ENCODE measurements around the gene GLDN.
"Not testable (repeated sequence)": the region's sequence is repeated elsewhere in the genome, so short reads cannot be mapped to it uniquely, and the experiment has no call there.

GLDN gene

DNA sequence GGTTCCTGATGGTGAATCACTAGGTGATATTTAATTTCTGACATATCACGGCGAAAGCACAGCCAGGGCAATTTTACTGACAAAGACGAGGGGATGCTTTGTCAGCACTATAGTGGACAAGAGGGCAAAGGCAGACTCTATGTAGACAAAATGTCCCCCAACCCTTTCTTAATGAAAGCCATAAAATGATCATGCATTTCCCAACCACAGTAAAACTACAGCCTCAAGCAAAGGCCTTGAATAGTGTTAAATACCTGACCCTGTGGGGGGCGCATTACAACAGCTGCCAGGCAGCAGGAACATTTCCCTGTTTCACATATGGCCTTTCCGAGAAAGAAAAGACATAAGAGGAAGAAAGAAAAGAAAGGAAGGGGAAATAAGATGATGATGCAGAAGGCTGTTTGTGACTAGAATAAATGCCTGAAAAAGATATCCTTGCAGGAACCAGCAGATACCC lies 49.5 kb downstream of the GLDN start:
- DNase-seq: no peak

DNA sequence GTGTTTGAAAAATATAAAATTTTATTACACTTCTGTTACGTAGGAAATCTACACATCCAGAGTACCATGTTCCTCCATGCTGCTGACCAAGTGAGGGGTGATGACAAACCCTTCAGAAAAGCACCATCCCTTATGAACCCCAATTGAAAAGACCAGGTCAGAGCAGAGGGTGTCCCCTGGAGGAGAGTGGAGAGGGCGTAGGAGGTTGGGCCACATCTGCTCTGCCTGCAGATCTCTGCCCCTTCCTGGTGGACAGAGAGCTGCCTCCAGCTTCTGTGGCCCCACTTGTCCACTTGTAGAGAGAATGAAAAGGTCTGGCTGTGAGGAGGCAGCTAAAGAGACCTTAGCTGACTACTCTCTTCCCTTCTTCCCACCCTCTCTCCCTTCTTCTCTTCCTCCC lies 55.5 kb downstream of the GLDN start:
- no peak for DNase-seq

- no peak for DNase-seq
These were observed 57.2 kb downstream of the GLDN start for GRCh38 chr15:51398626-51399025.

DNA sequence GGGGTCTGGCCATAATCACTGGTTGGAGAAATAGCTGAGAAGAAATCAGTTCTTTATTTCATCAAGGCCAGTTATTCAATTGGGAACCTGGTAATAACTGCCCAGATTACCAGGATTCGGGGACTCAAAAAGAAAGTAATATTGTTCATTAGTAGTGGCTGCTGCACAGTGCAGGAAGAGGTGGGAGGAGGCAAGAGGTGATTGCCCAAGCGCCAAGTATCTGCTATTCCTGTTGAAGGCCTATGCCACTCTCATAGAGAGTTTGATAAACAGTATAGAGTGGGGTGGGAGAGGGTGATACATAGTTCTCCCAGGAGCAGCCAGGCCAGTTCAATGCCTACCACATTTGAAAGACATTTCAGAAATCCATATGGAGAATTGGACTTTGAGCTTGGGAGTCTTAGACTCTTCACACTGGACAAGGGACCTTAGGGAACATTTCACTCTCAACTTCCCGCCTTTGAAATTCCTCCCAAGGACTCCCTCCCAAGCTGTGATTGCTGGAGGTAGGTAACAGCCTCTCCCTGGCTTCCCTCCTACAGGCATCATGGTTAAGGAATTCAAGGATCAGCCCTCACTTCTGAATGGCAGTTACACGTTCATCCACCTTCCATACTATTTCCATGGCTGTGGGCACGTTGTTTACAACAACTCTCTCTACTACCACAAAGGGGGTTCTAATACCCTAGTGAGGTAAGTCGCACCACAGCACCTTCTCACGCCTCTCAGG lies 59.8 kb downstream of the GLDN start:
- no peak for DNase-seq

GRCh38 chr15:51401872-51402517 lies 60.5 kb downstream of the GLDN start:
- DNase-seq: no peak

- no peak for DNase-seq
These were observed 61.8 kb downstream of the GLDN start for GRCh38 chr15:51403072-51403878.

- no peak for DNase-seq
These were observed 62.7 kb downstream of the GLDN start for GRCh38 chr15:51403946-51404695.

DNA sequence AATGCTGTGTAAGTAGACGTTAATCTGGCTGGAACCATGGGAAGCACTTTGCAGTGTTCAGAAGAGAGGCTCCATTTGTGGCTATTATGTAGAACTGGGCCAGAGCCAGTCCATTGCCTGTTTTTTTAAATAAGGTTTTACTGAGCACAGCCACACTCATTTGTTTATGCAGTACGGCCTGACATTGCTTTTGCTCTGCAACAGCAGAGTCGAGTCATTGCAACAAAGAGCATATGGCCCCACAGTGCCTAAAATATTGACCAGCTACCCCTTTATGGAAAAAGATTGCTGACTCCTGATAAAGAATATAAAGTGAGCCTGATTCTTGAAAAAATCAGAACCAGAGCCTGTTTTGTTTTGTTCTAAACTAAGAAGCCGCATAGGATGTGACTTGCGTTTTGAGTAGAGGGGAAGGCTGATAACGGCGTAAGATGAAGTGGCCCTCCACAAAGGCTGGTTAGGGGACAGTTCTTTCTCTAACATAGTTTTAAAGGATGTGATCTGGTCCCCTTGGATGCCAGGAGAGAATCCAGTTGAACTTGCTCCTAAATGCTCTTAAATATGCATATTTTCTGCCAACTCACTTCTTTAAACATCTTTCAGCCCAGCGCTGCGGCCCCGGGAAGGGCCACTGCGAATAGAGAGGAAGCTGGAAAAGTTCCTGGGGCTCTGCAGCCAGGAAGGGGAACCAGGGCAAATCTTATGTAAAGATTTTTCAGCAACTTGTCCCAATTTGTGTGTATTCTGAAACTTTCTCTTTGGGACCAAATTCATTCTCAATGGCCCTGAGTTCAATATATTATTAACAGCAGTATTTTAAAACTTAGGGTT lies 64.5 kb downstream of the GLDN start:
- DNase-seq: no peak

DNA sequence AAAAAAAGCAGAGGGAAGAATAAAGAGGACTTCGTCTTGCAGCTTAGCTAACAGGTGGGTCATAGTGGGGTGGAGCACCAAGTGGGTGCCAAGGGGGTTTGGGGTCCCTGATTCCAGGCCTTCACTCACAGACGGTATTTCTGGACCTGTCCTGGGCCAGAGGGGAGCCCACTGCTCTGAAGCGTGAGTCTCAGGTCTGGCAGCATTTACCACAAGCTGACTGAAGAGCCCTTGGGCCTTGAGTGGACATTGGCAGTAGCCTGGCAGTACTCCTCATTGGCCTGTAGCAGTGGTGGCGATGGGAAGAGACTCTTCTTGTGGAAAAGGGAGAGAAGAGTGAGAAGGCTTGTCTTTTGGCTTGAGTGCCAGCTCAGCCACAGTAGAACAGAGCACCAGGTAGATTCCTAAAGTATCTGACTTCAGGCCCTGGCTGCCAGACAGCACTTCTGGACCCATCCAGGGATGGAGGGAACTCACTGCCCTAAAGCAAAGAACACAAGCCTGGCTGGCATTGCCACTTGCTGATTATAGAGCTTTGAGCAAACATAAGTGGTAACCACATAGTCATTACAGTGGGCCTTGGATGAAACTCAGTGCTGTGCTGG lies 72.9 kb downstream of the GLDN start:
- DNase-seq: no peak

DNA sequence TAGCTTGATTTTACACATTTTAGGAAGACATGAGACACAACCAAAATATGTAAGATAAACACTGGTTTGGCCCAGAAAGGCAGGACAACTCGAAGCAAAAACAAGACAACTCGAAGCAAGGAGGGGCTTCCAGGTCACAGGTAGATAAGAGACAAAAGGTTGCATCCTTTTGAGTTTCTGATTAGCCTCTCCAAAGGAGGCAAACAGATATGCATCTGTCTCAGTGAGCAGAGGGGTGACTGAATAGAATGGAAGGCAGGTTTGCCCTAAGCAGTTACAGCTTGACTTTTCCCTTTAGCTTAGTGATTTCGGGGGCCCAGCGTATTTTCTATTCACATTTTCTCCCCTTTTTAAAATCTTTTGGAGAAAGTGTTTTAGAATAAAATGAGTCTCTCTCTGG lies 74.7 kb downstream of the GLDN start:
- no peak for DNase-seq

DNA sequence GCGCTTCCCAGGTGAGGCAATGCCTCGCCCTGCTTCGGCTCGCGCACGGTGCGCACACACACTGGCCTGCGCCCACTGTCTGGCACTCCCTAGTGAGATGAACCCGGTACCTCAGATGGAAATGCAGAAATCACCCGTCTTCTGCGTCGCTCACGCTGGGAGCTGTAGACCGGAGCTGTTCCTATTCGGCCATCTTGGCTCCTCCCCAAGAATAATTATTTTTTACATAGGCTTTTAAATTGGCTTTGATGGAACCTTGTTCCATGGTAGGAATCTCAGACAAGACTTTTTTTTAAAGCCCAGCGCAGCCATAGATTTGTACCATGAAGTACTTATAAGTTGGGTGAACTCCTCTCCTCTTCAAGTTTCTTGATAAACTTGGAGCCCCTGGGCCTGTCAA lies 81.6 kb downstream of the GLDN start:
- not testable (repeated sequence) for DNase-seq

- DNase-seq: no peak
These were observed 83.3 kb downstream of the GLDN start for GRCh38 chr15:51424780-51425179.

- DNase-seq: no peak
These were observed 84.1 kb downstream of the GLDN start for GRCh38 chr15:51425517-51426040.

DNA sequence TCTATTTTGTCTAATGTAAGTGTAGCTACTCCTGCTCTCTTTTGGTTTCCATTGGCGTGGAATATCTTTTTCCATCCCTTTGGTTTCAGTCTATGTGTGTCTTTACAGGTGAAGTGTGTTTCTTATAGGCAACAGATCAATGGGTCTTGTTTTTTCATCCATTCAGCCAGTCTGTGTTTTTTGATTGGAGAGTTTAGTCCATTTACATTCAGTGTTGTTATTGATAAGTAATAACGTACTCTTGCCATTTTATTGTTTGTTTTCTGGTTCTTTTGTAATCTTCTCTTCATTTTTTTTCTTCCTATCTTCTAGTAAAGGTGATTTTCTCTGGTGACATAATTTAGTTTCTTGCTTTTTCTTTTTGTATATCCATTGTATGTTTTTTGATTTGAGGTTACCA lies 97.1 kb downstream of the GLDN start:
- no peak for DNase-seq

GRCh38 chr15:51443282-51443914 lies 101.9 kb downstream of the GLDN start:
- no peak for DNase-seq

DNA sequence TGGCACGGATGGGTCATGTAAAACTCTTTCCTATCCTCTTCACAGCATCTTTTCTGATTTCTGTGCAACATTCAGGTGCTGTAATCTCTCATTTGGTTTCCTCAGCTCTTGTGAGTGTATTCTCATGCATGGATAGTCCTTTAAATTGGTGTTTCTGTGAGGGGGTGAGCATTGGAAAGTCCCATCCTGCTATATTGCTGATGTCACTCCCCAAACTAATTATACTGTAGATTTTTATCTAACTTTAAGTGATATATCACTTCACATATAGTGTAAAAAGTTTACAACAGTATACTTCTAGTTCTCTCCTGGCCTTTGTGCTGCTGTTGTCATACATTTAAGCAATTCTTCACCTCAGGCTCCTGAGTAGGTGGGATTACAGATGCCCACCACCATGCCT lies 102.7 kb downstream of the GLDN start:
- DNase-seq: no peak

- DNase-seq: no peak
These were observed 103.4 kb downstream of the GLDN start for GRCh38 chr15:51444807-51445206.

DNA sequence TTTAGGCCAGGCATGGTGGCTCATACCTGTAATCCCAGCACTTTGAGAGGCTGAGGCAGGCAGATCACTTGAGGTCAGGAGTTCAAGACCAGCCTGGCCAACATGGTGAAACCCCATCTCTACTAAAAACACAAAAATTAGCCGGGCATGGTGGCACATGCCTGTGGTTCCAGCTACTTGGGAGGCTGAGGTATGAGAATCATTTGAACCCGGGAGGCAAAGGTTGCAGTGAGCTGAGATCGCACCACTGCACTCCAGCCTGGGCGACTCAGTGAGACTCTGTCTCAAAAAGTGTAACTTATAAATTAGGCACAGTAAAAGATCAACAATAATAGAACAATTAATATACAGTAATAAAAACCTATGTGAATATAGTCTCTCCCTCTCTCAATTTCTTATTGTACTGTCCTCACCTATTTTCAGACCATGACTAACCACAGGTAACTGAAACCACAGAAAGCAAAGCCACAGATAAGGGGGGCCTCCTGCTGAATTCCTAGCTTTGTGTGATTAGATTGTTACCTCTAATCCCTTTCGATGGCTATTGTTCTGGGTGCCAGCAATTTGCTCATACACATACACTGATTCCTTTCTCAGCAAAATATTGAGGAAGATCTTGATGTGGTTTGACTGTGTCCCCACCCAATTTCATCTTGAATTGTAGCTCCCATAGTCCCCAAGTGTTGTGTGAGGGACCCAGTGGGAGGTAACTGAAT lies 104.7 kb downstream of the GLDN start:
- DNase-seq: not testable (repeated sequence)

DNA sequence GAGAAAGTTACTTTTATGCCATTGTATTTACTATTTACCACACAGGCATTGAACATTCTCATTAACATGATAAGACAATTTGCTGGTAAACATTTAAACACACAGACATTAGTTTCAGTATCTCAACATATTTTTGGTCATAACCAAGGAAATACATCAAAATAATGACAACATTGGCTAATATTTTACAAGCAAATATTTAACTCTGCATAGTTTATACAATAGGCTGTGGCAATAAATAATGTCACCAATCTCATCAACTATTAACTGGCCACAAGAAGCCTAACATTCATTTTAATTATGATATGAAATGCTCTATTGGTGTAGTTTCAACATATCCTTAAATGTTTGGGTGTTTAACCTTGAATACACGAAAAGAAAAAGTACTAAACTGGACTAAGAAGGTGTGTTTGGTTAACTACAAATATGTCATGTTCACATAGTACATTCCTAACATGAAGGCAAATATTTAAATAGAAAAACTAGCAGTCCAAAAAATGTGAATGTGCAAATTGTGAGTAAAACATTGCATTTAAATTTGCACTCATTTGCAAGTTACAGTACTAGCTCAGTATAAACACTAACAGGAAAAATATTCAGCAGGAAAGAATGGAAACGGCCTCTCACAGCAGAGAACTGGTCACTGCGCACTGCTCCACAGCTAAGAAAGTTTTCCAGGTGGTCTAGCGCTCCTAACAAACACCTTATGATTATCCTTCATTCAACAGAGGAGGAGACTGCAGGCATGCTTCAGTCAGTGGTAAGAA lies 106.6 kb downstream of the GLDN start:
- no peak for DNase-seq

All from cortex of kidney (tissue), 1 donor.